ENCODE measurements around the gene UBE2E2.
A peak's percentile ranks its signal among the peaks of the same experiment; 100 is the strongest.

The UBE2E2 gene

GRCh38 chr3:23192816-23193215 lies 10.3 kb upstream of the UBE2E2 start:
- no peak for DNase-seq

GRCh38 chr3:23193831-23194230 lies 9.3 kb upstream of the UBE2E2 start:
- no peak for DNase-seq

GRCh38 chr3:23198801-23199200 lies 4.3 kb upstream of the UBE2E2 start:
- no peak for DNase-seq

GRCh38 chr3:23199649-23200048 lies 3.5 kb upstream of the UBE2E2 start:
- DNase-seq, result no peak

GRCh38 chr3:23201154-23201838 lies 1.8 kb upstream of the UBE2E2 start:
- DNase-seq, result no peak

- DNase-seq, result peak; percentile 73
Measured at GRCh38 chr3:23202203-23202920, 765 bp upstream of the UBE2E2 start.

GRCh38 chr3:23203708-23204330 lies 692 bp downstream of the UBE2E2 start:
- DNase-seq, result peak; percentile 71

- no peak for DNase-seq
Measured at GRCh38 chr3:23206366-23206765, 3.2 kb downstream of the UBE2E2 start.

GRCh38 chr3:23209103-23209502 lies 6.0 kb downstream of the UBE2E2 start:
- no peak for DNase-seq

- no peak for DNase-seq
Measured at GRCh38 chr3:23209747-23210487, 6.8 kb downstream of the UBE2E2 start.

- DNase-seq, result no peak
Measured at GRCh38 chr3:23213813-23214212, 10.7 kb downstream of the UBE2E2 start.

GRCh38 chr3:23217872-23218554 lies 14.9 kb downstream of the UBE2E2 start:
- no peak for DNase-seq

GRCh38 chr3:23219117-23219516 lies 16.0 kb downstream of the UBE2E2 start:
- no peak for DNase-seq

- no peak for DNase-seq
Measured at GRCh38 chr3:23219552-23219951, 16.4 kb downstream of the UBE2E2 start.

- DNase-seq, result no peak
Measured at GRCh38 chr3:23221136-23221535, 18.0 kb downstream of the UBE2E2 start.

GRCh38 chr3:23232016-23232415 lies 28.9 kb downstream of the UBE2E2 start:
- no peak for DNase-seq

- DNase-seq, result no peak
Measured at GRCh38 chr3:23232854-23233253, 29.7 kb downstream of the UBE2E2 start.

- no peak for DNase-seq
Measured at GRCh38 chr3:23235264-23235663, 32.1 kb downstream of the UBE2E2 start.

GRCh38 chr3:23236890-23237289 lies 33.8 kb downstream of the UBE2E2 start:
- DNase-seq, result no peak

- no peak for DNase-seq
Measured at GRCh38 chr3:23238156-23238555, 35.0 kb downstream of the UBE2E2 start.

- no peak for DNase-seq
Measured at GRCh38 chr3:23238578-23238977, 35.5 kb downstream of the UBE2E2 start.

All from right kidney (tissue), 1 donor.